Neuron (in vitro differentiated cells): ENCODE measurements around the gene FEZ2.

Experiments
- H2AFZ ChIP-seq: one replicate; pipeline ENCODE4 v1.6.1; 2013; ENCODE audit warnings: low read depth, mild to moderate bottlenecking, inconsistent platforms, low read length, moderate library complexity
- H3K27me3 ChIP-seq: one replicate; pipeline ENCODE4 v1.6.1; 2013; ENCODE audit warnings: low read length; ENCODE audit not compliant: insufficient read depth
- H3K36me3 ChIP-seq: one replicate; pipeline ENCODE4 v1.6.1; 2013; ENCODE audit warnings: low read length; ENCODE audit not compliant: insufficient read depth
- H3K4me1 ChIP-seq: one replicate; pipeline ENCODE4 v1.6.1; 2013; ENCODE audit warnings: low read length; ENCODE audit not compliant: insufficient read depth
- H3K4me3 ChIP-seq: 2 replicates; pipeline ENCODE4 v1.5.1; 2013; ENCODE audit warnings: mild to moderate bottlenecking, low read length, moderate library complexity
- H3K9me3 ChIP-seq: one replicate; pipeline ENCODE4 v1.6.1; 2013; ENCODE audit warnings: low read length

The FEZ2 gene

GRCh38 chr2:36547906-36548305, 50.1 kb downstream of the FEZ2 start:
- Histone ChIP-seq H3K36me3 (peaks cover 49% of the 10 kb centered on the region), H3K4me3 (no peak overlapping the region), H3K4me1 (no peaks in the 10 kb centered on the region), H2AFZ (no peak overlapping the region), H3K27me3 (no peaks in the 10 kb centered on the region), H3K9me3 (no peaks in the 10 kb centered on the region)

GRCh38 chr2:36545871-36546416, 52.0 kb downstream of the FEZ2 start:
- Histone ChIP-seq H3K9me3 (no peaks in the 10 kb centered on the region), H3K4me3 (no peak overlapping the region), H3K27me3 (no peaks in the 10 kb centered on the region), H3K4me1 (no peaks in the 10 kb centered on the region), H2AFZ (no peak overlapping the region), H3K36me3 (peaks cover 29% of the 10 kb centered on the region)

- no peak overlapping the region for H2AFZ ChIP-seq
- no peak overlapping the region for H3K4me3 ChIP-seq
- peaks cover 22% of the 10 kb centered on the region for H3K36me3 ChIP-seq
- H3K9me3 ChIP-seq, result no peaks in the 10 kb centered on the region
- no peaks in the 10 kb centered on the region for H3K4me1 ChIP-seq
- no peaks in the 10 kb centered on the region for H3K27me3 ChIP-seq
Observed at GRCh38 chr2:36544638-36545338, 53.2 kb downstream of the FEZ2 start.

GRCh38 chr2:36541891-36542595, 55.9 kb downstream of the FEZ2 start:
- H3K27me3 ChIP-seq, result no peaks in the 10 kb centered on the region
- H3K4me3 ChIP-seq, result no peak overlapping the region
- no peaks in the 10 kb centered on the region for H3K9me3 ChIP-seq
- H3K4me1 ChIP-seq, result no peaks in the 10 kb centered on the region
- peaks cover 3% of the 10 kb centered on the region for H3K36me3 ChIP-seq
- no peak overlapping the region for H2AFZ ChIP-seq

- H3K4me3 ChIP-seq, result no peak overlapping the region
- no peaks in the 10 kb centered on the region for H3K27me3 ChIP-seq
- no peaks in the 10 kb centered on the region for H3K4me1 ChIP-seq
- H3K36me3 ChIP-seq, result no peaks in the 10 kb centered on the region
- no peaks in the 10 kb centered on the region for H3K9me3 ChIP-seq
- no peak overlapping the region for H2AFZ ChIP-seq
Observed at GRCh38 chr2:36540986-36541754, 56.8 kb downstream of the FEZ2 start.

- Histone ChIP-seq H3K9me3 (no peaks in the 10 kb centered on the region), H3K4me1 (no peaks in the 10 kb centered on the region), H2AFZ (no peak overlapping the region), H3K27me3 (no peaks in the 10 kb centered on the region), H3K36me3 (no peaks in the 10 kb centered on the region), H3K4me3 (no peak overlapping the region)
Observed at GRCh38 chr2:36539631-36540030, 58.3 kb downstream of the FEZ2 start.

- H3K27me3 ChIP-seq, result no peaks in the 10 kb centered on the region
- H3K4me3 ChIP-seq, result no peak overlapping the region
- no peaks in the 10 kb centered on the region for H3K9me3 ChIP-seq
- no peaks in the 10 kb centered on the region for H3K36me3 ChIP-seq
- H3K4me1 ChIP-seq, result no peaks in the 10 kb centered on the region
- H2AFZ ChIP-seq, result no peak overlapping the region
Observed at GRCh38 chr2:36538335-36538734, 59.6 kb downstream of the FEZ2 start.

GRCh38 chr2:36536776-36537175, 61.2 kb downstream of the FEZ2 start:
- no peaks in the 10 kb centered on the region for H3K36me3 ChIP-seq
- H3K27me3 ChIP-seq, result no peaks in the 10 kb centered on the region
- H3K4me3 ChIP-seq, result no peak overlapping the region
- H2AFZ ChIP-seq, result no peak overlapping the region
- H3K4me1 ChIP-seq, result no peaks in the 10 kb centered on the region
- H3K9me3 ChIP-seq, result no peaks in the 10 kb centered on the region

GRCh38 chr2:36535099-36535498, 62.9 kb downstream of the FEZ2 start:
- H3K4me1 ChIP-seq, result peaks cover 9% of the 10 kb centered on the region
- no peaks in the 10 kb centered on the region for H3K9me3 ChIP-seq
- no peaks in the 10 kb centered on the region for H3K36me3 ChIP-seq
- no peak overlapping the region for H2AFZ ChIP-seq
- H3K4me3 ChIP-seq, result no peak overlapping the region
- H3K27me3 ChIP-seq, result no peaks in the 10 kb centered on the region

- Histone ChIP-seq H2AFZ (no peak overlapping the region), H3K4me1 (peaks cover 16% of the 10 kb centered on the region), H3K9me3 (no peaks in the 10 kb centered on the region), H3K27me3 (no peaks in the 10 kb centered on the region), H3K4me3 (no peak overlapping the region), H3K36me3 (no peaks in the 10 kb centered on the region)
Observed at GRCh38 chr2:36534275-36534799, 63.6 kb downstream of the FEZ2 start.

- no peaks in the 10 kb centered on the region for H3K27me3 ChIP-seq
- H3K4me1 ChIP-seq, result peaks cover 16% of the 10 kb centered on the region
- H3K9me3 ChIP-seq, result no peaks in the 10 kb centered on the region
- H3K4me3 ChIP-seq, result no peak overlapping the region
- H3K36me3 ChIP-seq, result no peaks in the 10 kb centered on the region
- no peak overlapping the region for H2AFZ ChIP-seq
Observed at GRCh38 chr2:36530983-36531354, 67.0 kb downstream of the FEZ2 start.

GRCh38 chr2:36530178-36530982, 67.6 kb downstream of the FEZ2 start:
- no peak overlapping the region for H3K4me3 ChIP-seq
- no peaks in the 10 kb centered on the region for H3K27me3 ChIP-seq
- H3K36me3 ChIP-seq, result no peaks in the 10 kb centered on the region
- H3K9me3 ChIP-seq, result no peaks in the 10 kb centered on the region
- no peak overlapping the region for H2AFZ ChIP-seq
- H3K4me1 ChIP-seq, result peaks cover 16% of the 10 kb centered on the region
